Measurements from ENCODE around the gene TRPC4. TPM values are rescaled to one million over a fixed set of nuclear protein-coding genes. Genes with fewer than 3 reads are reported as not detected.

TRPC4 gene
- total RNA-seq, 2 experiments from 2014 or later, result not detected

- no peaks in the 10 kb centered on the region for H3K4me1 Mint-ChIP-seq (ENCODE audit: low read depth)
- no peak overlapping the region for H3K27ac Mint-ChIP-seq
- intact Hi-C loops (cut with micrococcal nuclease), result no loop called here
- H3K9me3 Mint-ChIP-seq, result peaks cover 1% of the 10 kb centered on the region
- CTCF ChIA-PET, result no interaction called here
- H3K36me3 Mint-ChIP-seq, result no peaks in the 10 kb centered on the region
- no peaks in the 10 kb centered on the region for H3K27me3 Mint-ChIP-seq
- POLR2A ChIA-PET, result no interaction called here
- no peak for DNase-seq
- no peak overlapping the region for H3K4me3 Mint-ChIP-seq
Observed at GRCh38 chr13:37751025-37751424, 118.5 kb downstream of the TRPC4 start.

GRCh38 chr13:37748913-37749312 lies 120.7 kb downstream of the TRPC4 start:
- no peak for DNase-seq
- POLR2A ChIA-PET, result no interaction called here
- no peak overlapping the region for H3K4me3 Mint-ChIP-seq
- no peaks in the 10 kb centered on the region for H3K27me3 Mint-ChIP-seq
- H3K4me1 Mint-ChIP-seq (ENCODE audit: low read depth), result no peaks in the 10 kb centered on the region
- no peak overlapping the region for H3K27ac Mint-ChIP-seq
- no peaks in the 10 kb centered on the region for H3K36me3 Mint-ChIP-seq
- peaks cover 2% of the 10 kb centered on the region for H3K9me3 Mint-ChIP-seq
- intact Hi-C loops (cut with micrococcal nuclease), result no loop called here
- CTCF ChIA-PET, result no interaction called here

GRCh38 chr13:37747071-37747612 lies 122.4 kb downstream of the TRPC4 start:
- no peaks in the 10 kb centered on the region for H3K27me3 Mint-ChIP-seq
- H3K27ac Mint-ChIP-seq, result no peak overlapping the region
- no peak for DNase-seq
- intact Hi-C loops (cut with micrococcal nuclease), result no loop called here
- H3K36me3 Mint-ChIP-seq, result no peaks in the 10 kb centered on the region
- ChIA-PET CTCF (no interaction called here), POLR2A (no interaction called here)
- H3K9me3 Mint-ChIP-seq, result peaks cover 2% of the 10 kb centered on the region
- no peaks in the 10 kb centered on the region for H3K4me1 Mint-ChIP-seq (ENCODE audit: low read depth)
- H3K4me3 Mint-ChIP-seq, result no peak overlapping the region

GRCh38 chr13:37741536-37741935 lies 128.0 kb downstream of the TRPC4 start:
- ChIA-PET POLR2A (no interaction called here), CTCF (no interaction called here)
- DNase-seq, result no peak
- Mint-ChIP-seq H3K27ac (no peak overlapping the region), H3K4me1 (ENCODE audit: low read depth) (no peaks in the 10 kb centered on the region), H3K4me3 (no peak overlapping the region), H3K9me3 (peaks cover 2% of the 10 kb centered on the region), H3K27me3 (no peaks in the 10 kb centered on the region), H3K36me3 (no peaks in the 10 kb centered on the region)
- intact Hi-C loops (cut with micrococcal nuclease), result no loop called here

- Mint-ChIP-seq H3K36me3 (no peaks in the 10 kb centered on the region), H3K4me1 (ENCODE audit: low read depth) (no peaks in the 10 kb centered on the region), H3K27ac (no peak overlapping the region), H3K4me3 (no peak overlapping the region), H3K9me3 (peaks cover 2% of the 10 kb centered on the region), H3K27me3 (no peaks in the 10 kb centered on the region)
- no peak for DNase-seq
- intact Hi-C loops (cut with micrococcal nuclease), result no loop called here
- ChIA-PET CTCF (no interaction called here), POLR2A (no interaction called here)
Observed at GRCh38 chr13:37736045-37736444, 133.5 kb downstream of the TRPC4 start.

GRCh38 chr13:37735293-37735692 lies 134.3 kb downstream of the TRPC4 start:
- Mint-ChIP-seq H3K9me3 (peaks cover 2% of the 10 kb centered on the region), H3K27ac (no peak overlapping the region), H3K27me3 (no peaks in the 10 kb centered on the region), H3K4me1 (ENCODE audit: low read depth) (no peaks in the 10 kb centered on the region), H3K36me3 (no peaks in the 10 kb centered on the region), H3K4me3 (no peak overlapping the region)
- intact Hi-C loops (cut with micrococcal nuclease), result no loop called here
- no peak for DNase-seq
- ChIA-PET POLR2A (no interaction called here), CTCF (no interaction called here)

- H3K27me3 Mint-ChIP-seq, result no peaks in the 10 kb centered on the region
- no peak overlapping the region for H3K4me3 Mint-ChIP-seq
- ChIA-PET POLR2A (no interaction called here), CTCF (no interaction called here)
- no peaks in the 10 kb centered on the region for H3K36me3 Mint-ChIP-seq
- no peaks in the 10 kb centered on the region for H3K4me1 Mint-ChIP-seq (ENCODE audit: low read depth)
- intact Hi-C loops (cut with micrococcal nuclease), result no loop called here
- DNase-seq, result no peak
- H3K27ac Mint-ChIP-seq, result no peak overlapping the region
- peaks cover 2% of the 10 kb centered on the region for H3K9me3 Mint-ChIP-seq
Observed at GRCh38 chr13:37729876-37730275, 139.7 kb downstream of the TRPC4 start.

- no peaks in the 10 kb centered on the region for H3K9me3 Mint-ChIP-seq
- H3K27ac Mint-ChIP-seq, result no peak overlapping the region
- H3K4me1 Mint-ChIP-seq (ENCODE audit: low read depth), result no peaks in the 10 kb centered on the region
- no peak for DNase-seq
- H3K4me3 Mint-ChIP-seq, result no peak overlapping the region
- POLR2A ChIA-PET, result no interaction called here
- CTCF ChIA-PET, result no interaction called here
- H3K36me3 Mint-ChIP-seq, result no peaks in the 10 kb centered on the region
- no peaks in the 10 kb centered on the region for H3K27me3 Mint-ChIP-seq
- intact Hi-C loops (cut with micrococcal nuclease), result no loop called here
Observed at GRCh38 chr13:37716420-37717195, 153.0 kb downstream of the TRPC4 start.

GRCh38 chr13:37715606-37716015 lies 154.0 kb downstream of the TRPC4 start:
- Mint-ChIP-seq H3K36me3 (no peaks in the 10 kb centered on the region), H3K27ac (no peak overlapping the region), H3K4me3 (no peak overlapping the region), H3K9me3 (no peaks in the 10 kb centered on the region), H3K27me3 (no peaks in the 10 kb centered on the region), H3K4me1 (ENCODE audit: low read depth) (no peaks in the 10 kb centered on the region)
- DNase-seq, result no peak
- ChIA-PET POLR2A (no interaction called here), CTCF (no interaction called here)
- intact Hi-C loops (cut with micrococcal nuclease), result no loop called here

- no peaks in the 10 kb centered on the region for H3K4me1 Mint-ChIP-seq (ENCODE audit: low read depth)
- ChIA-PET POLR2A (no interaction called here), CTCF (no interaction called here)
- H3K4me3 Mint-ChIP-seq, result no peak overlapping the region
- no peaks in the 10 kb centered on the region for H3K27me3 Mint-ChIP-seq
- H3K36me3 Mint-ChIP-seq, result no peaks in the 10 kb centered on the region
- no peaks in the 10 kb centered on the region for H3K9me3 Mint-ChIP-seq
- DNase-seq, result no peak
- intact Hi-C loops (cut with micrococcal nuclease), result no loop called here
- no peak overlapping the region for H3K27ac Mint-ChIP-seq
Observed at GRCh38 chr13:37709318-37709717, 160.3 kb downstream of the TRPC4 start.

GRCh38 chr13:37707739-37708500 lies 161.7 kb downstream of the TRPC4 start:
- DNase-seq, result no peak
- Mint-ChIP-seq H3K4me1 (ENCODE audit: low read depth) (no peaks in the 10 kb centered on the region), H3K9me3 (no peaks in the 10 kb centered on the region), H3K4me3 (no peak overlapping the region), H3K27ac (no peak overlapping the region), H3K27me3 (no peaks in the 10 kb centered on the region), H3K36me3 (no peaks in the 10 kb centered on the region)
- intact Hi-C loops (cut with micrococcal nuclease), result no loop called here
- ChIA-PET CTCF (no interaction called here), POLR2A (no interaction called here)

- no peak for DNase-seq
- Mint-ChIP-seq H3K27ac (no peak overlapping the region), H3K27me3 (no peaks in the 10 kb centered on the region), H3K9me3 (no peaks in the 10 kb centered on the region), H3K4me3 (no peak overlapping the region), H3K36me3 (no peaks in the 10 kb centered on the region), H3K4me1 (ENCODE audit: low read depth) (no peaks in the 10 kb centered on the region)
- ChIA-PET POLR2A (no interaction called here), CTCF (no interaction called here)
- intact Hi-C loops (cut with micrococcal nuclease), result no loop called here
Observed at GRCh38 chr13:37706041-37706440, 163.5 kb downstream of the TRPC4 start.

GRCh38 chr13:37701972-37702371 lies 167.6 kb downstream of the TRPC4 start:
- no peak overlapping the region for H3K4me3 Mint-ChIP-seq
- intact Hi-C loops (cut with micrococcal nuclease), result no loop called here
- no peaks in the 10 kb centered on the region for H3K4me1 Mint-ChIP-seq (ENCODE audit: low read depth)
- H3K36me3 Mint-ChIP-seq, result no peaks in the 10 kb centered on the region
- POLR2A ChIA-PET, result no interaction called here
- H3K27me3 Mint-ChIP-seq, result no peaks in the 10 kb centered on the region
- DNase-seq, result no peak
- H3K27ac Mint-ChIP-seq, result no peak overlapping the region
- CTCF ChIA-PET, result no interaction called here
- peaks cover 2% of the 10 kb centered on the region for H3K9me3 Mint-ChIP-seq

All from activated CD4-positive, alpha-beta memory T cell treated with anti-CD3 and anti-CD28 coated beads for 36 hours (primary cell).